Astrocyte (in vitro differentiated cells and primary cell): ENCODE results near the gene UPP1. TPM values are rescaled to one million over a fixed set of nuclear protein-coding genes. Genes with fewer than 3 reads are reported as not detected.

ENCODE experiments used
- DNase-seq: peaks from one replicate; pipeline ENCODE4 v3.0.0-alpha.2; 2010; ENCODE audit warnings: low read depth
- FAIRE-seq: peaks from 2 replicates; lab custom pipeline; 2011; peaks lifted over from hg19 to GRCh38; lab: Jason Lieb, UNC
- H2AFZ ChIP-seq: 2 replicates; pipeline ENCODE4 v1.6.0; 2012; ENCODE audit warnings: low read depth, low read length, inconsistent platforms
- H3K27ac ChIP-seq: 2 replicates; pipeline ENCODE4 v1.5.1; 2011; ENCODE audit warnings: low read depth, low read length, inconsistent platforms
- H3K27me3 ChIP-seq: 2 replicates; pipeline ENCODE4 v1.6.0; 2011; ENCODE audit warnings: low read length, inconsistent platforms; ENCODE audit not compliant: insufficient read depth
- H3K36me3 ChIP-seq: 2 replicates; pipeline ENCODE4 v1.5.1; 2011; ENCODE audit warnings: low read length, inconsistent platforms; ENCODE audit not compliant: insufficient read depth
- H3K4me1 ChIP-seq: 2 replicates; pipeline ENCODE4 v1.5.1; 2011; ENCODE audit warnings: low read length, inconsistent platforms; ENCODE audit not compliant: insufficient read depth
- H3K4me2 ChIP-seq: 2 replicates; pipeline ENCODE4 v1.6.0; 2012; ENCODE audit warnings: low read length, inconsistent platforms
- H3K4me3 ChIP-seq: 2 replicates; pipeline ENCODE4 v1.5.1; 2011; ENCODE audit warnings: low read depth, mild to moderate bottlenecking, low read length, inconsistent platforms; ENCODE audit not compliant: insufficient read depth
- H3K79me2 ChIP-seq: 2 replicates; pipeline ENCODE4 v1.6.0; 2012; ENCODE audit warnings: mild to moderate bottlenecking, low read length, inconsistent platforms; ENCODE audit not compliant: insufficient read depth
- H3K9ac ChIP-seq: 2 replicates; pipeline ENCODE4 v1.6.0; 2012; ENCODE audit warnings: mild to moderate bottlenecking, low read length, inconsistent platforms
- H3K9me3 ChIP-seq: 2 replicates; pipeline ENCODE4 v1.5.1; 2012; ENCODE audit warnings: low read depth, mild to moderate bottlenecking, low read length, inconsistent platforms; ENCODE audit not compliant: insufficient read depth
- H4K20me1 ChIP-seq: 2 replicates; pipeline ENCODE4 v1.6.0; 2012; ENCODE audit warnings: low read length, inconsistent platforms; ENCODE audit not compliant: insufficient read depth
- H3K27ac Mint-ChIP-seq: one replicate; pipeline ENCODE4 v1.8.0; 2021; ENCODE audit warnings: mild to moderate bottlenecking, mixed read lengths; ENCODE audit not compliant: unreplicated experiment
- H3K27me3 Mint-ChIP-seq: one replicate; pipeline ENCODE4 v1.8.0; 2021; ENCODE audit warnings: low read depth, mixed read lengths; ENCODE audit not compliant: unreplicated experiment
- H3K36me3 Mint-ChIP-seq: one replicate; pipeline ENCODE4 v1.8.0; 2021; ENCODE audit warnings: low read depth, mixed read lengths; ENCODE audit not compliant: unreplicated experiment
- H3K4me1 Mint-ChIP-seq: one replicate; pipeline ENCODE4 v1.8.0; 2021; ENCODE audit warnings: low read depth, mixed read lengths; ENCODE audit not compliant: unreplicated experiment
- H3K4me3 Mint-ChIP-seq: one replicate; pipeline ENCODE4 v1.8.0; 2021; ENCODE audit warnings: mild to moderate bottlenecking, moderate library complexity, mixed read lengths; ENCODE audit not compliant: unreplicated experiment
- H3K9me3 Mint-ChIP-seq: one replicate; pipeline ENCODE4 v1.8.0; 2021; ENCODE audit warnings: mild to moderate bottlenecking, mixed read lengths; ENCODE audit not compliant: unreplicated experiment
- CTCF ChIP-seq: IDR thresholded peaks from 2 replicates; pipeline ENCODE4 v1.5.1; 2011; ENCODE audit warnings: low read depth, mild to moderate bottlenecking, inconsistent platforms, low read length, moderate library complexity; ENCODE audit not compliant: insufficient read depth
- EZH2 ChIP-seq: IDR thresholded peaks from 2 replicates; pipeline ENCODE4 v1.6.1; 2012; ENCODE audit warnings: mild to moderate bottlenecking, low read length, inconsistent platforms; ENCODE audit not compliant: insufficient read depth
- total RNA-seq: library from RNA; stranded (reverse); gene quantifications from 2 replicates; pipeline ENCODE4 v1.2.1, GENCODE V29; 2021

The UPP1 gene
- total RNA-seq, 1 donor from 2014 or later, result 54.2 TPM

- FAIRE-seq (no peak), DNase-seq (no peak)
- Mint-ChIP-seq H3K36me3 (peaks cover 13% of the 10 kb centered on the region), H3K4me1 (peaks cover 11% of the 10 kb centered on the region), H3K27ac (no peak overlapping the region), H3K27me3 (no peaks in the 10 kb centered on the region), H3K9me3 (no peaks in the 10 kb centered on the region), H3K4me3 (no peak overlapping the region)
- no peak for TF ChIP-seq CTCF
- TF ChIP-seq EZH2, result no peak
- Histone ChIP-seq H2AFZ (no peak overlapping the region), H3K9ac (no peak overlapping the region), H4K20me1 (no peaks in the 10 kb centered on the region), H3K9me3 (no peaks in the 10 kb centered on the region), H3K4me1 (peaks cover 10% of the 10 kb centered on the region), H3K27me3 (no peaks in the 10 kb centered on the region), H3K79me2 (no peaks in the 10 kb centered on the region), H3K27ac (no peak overlapping the region), H3K4me2 (no peak overlapping the region), H3K36me3 (peaks cover 24% of the 10 kb centered on the region), H3K4me3 (no peak overlapping the region)
Observed at GRCh38 chr7:48108959-48109847, 20.1 kb downstream of the UPP1 start.

GRCh38 chr7:48109848-48110663 lies 21.0 kb downstream of the UPP1 start:
- H3K4me1 Mint-ChIP-seq, result peaks cover 11% of the 10 kb centered on the region
- FAIRE-seq (peak; percentile 85), DNase-seq (no peak)
- no peaks in the 10 kb centered on the region for H3K9me3 ChIP-seq
- no peak overlapping the region for H3K27ac ChIP-seq
- TF ChIP-seq EZH2 (no peak), CTCF (peak; percentile 99)
- peaks cover 24% of the 10 kb centered on the region for H3K36me3 ChIP-seq
- H3K4me1 ChIP-seq, result peaks cover 10% of the 10 kb centered on the region
- H3K9me3 Mint-ChIP-seq, result no peaks in the 10 kb centered on the region
- H4K20me1 ChIP-seq, result no peaks in the 10 kb centered on the region
- peaks cover 8% of the 10 kb centered on the region for H3K36me3 Mint-ChIP-seq
- no peak overlapping the region for H3K27ac Mint-ChIP-seq
- no peak overlapping the region for H2AFZ ChIP-seq
- no peak overlapping the region for H3K4me3 Mint-ChIP-seq
- H3K27me3 ChIP-seq, result no peaks in the 10 kb centered on the region
- H3K27me3 Mint-ChIP-seq, result no peaks in the 10 kb centered on the region
- no peak overlapping the region for H3K9ac ChIP-seq
- no peak overlapping the region for H3K4me3 ChIP-seq
- H3K4me2 ChIP-seq, result no peak overlapping the region
- no peaks in the 10 kb centered on the region for H3K79me2 ChIP-seq
